Left ventricle myocardium inferior (tissue), 1 donor: ENCODE data around the gene PGS1. TPM values are rescaled to one million over a fixed set of nuclear protein-coding genes. Genes with fewer than 3 reads are reported as not detected.
A peak's percentile ranks its signal among the peaks of the same experiment; 100 is the strongest.
"Not testable (repeated sequence)": the region's sequence is repeated elsewhere in the genome, so short reads cannot be mapped to it uniquely, and the experiment has no call there.

Experiments used
- DNase-seq: peaks from one replicate; pipeline ENCODE4 v3.0.0-alpha.2; 2020
- H3K27ac ChIP-seq: fragments of 200-600 bp; replicated peaks from 2 replicates; pipeline ENCODE4 v1.8.0; 2021
- H3K27me3 ChIP-seq: fragments of 200-600 bp; 2 replicates; pipeline ENCODE4 v1.8.0; 2021; ENCODE audit warnings: low read depth
- H3K36me3 ChIP-seq: fragments of 200-600 bp; 2 replicates; pipeline ENCODE4 v1.8.0; 2021
- H3K4me1 ChIP-seq: fragments of 200-600 bp; 2 replicates; pipeline ENCODE4 v1.8.0; 2021
- H3K4me3 ChIP-seq: fragments of 200-600 bp; 2 replicates; pipeline ENCODE4 v1.8.0; 2021; ENCODE audit warnings: mild to moderate bottlenecking, moderate library complexity
- H3K9me3 ChIP-seq: fragments of 200-600 bp; replicated peaks from 2 replicates; pipeline ENCODE4 v1.8.0; 2021
- CTCF ChIP-seq: fragments of 200-600 bp; IDR thresholded peaks from 2 replicates; pipeline ENCODE4 v1.8.0; 2021; ENCODE audit warnings: antibody characterized with exemption, mild to moderate bottlenecking, borderline replicate concordance
- intact Hi-C: fragments of 100-400 bp; cut with micrococcal nuclease; formaldehyde crosslinking; loops from one replicate; pipeline ENCODE4 v1.11.0; 2022
- long read RNA-seq: library from polyadenylated mRNA; unstranded; transcript quantifications from one replicate; pipeline ENCODE4 v2.0.0, GENCODE V29; 2021
- total RNA-seq: library from RNA; stranded (reverse); fragmentation: NEBNext Ultra II Directional; extraction: Animal tissue kit (Norgen Biotek cat#: 25700); gene quantifications from one replicate; pipeline ENCODE4 v1.2.1, GENCODE V29; 2021
- donor health status: DM: no; HTN: yes; CAD: no; lungs with severe emphysema.

PGS1 gene, protein sequence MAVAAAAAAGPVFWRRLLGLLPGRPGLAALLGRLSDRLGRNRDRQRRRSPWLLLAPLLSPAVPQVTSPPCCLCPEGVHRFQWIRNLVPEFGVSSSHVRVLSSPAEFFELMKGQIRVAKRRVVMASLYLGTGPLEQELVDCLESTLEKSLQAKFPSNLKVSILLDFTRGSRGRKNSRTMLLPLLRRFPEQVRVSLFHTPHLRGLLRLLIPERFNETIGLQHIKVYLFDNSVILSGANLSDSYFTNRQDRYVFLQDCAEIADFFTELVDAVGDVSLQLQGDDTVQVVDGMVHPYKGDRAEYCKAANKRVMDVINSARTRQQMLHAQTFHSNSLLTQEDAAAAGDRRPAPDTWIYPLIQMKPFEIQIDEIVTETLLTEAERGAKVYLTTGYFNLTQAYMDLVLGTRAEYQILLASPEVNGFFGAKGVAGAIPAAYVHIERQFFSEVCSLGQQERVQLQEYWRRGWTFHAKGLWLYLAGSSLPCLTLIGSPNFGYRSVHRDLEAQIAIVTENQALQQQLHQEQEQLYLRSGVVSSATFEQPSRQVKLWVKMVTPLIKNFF
- total RNA-seq = 17.1 TPM
- long read RNA-seq, transcript PGS1-201 (10 exons, 2,201 nt) = major isoform, 40 of 74 reads
- long read RNA-seq, partial matches to known transcripts = 4 of 74 reads
- long read RNA-seq, other reads (novel, unspliced or antisense) = 30 of 74 reads

DNA sequence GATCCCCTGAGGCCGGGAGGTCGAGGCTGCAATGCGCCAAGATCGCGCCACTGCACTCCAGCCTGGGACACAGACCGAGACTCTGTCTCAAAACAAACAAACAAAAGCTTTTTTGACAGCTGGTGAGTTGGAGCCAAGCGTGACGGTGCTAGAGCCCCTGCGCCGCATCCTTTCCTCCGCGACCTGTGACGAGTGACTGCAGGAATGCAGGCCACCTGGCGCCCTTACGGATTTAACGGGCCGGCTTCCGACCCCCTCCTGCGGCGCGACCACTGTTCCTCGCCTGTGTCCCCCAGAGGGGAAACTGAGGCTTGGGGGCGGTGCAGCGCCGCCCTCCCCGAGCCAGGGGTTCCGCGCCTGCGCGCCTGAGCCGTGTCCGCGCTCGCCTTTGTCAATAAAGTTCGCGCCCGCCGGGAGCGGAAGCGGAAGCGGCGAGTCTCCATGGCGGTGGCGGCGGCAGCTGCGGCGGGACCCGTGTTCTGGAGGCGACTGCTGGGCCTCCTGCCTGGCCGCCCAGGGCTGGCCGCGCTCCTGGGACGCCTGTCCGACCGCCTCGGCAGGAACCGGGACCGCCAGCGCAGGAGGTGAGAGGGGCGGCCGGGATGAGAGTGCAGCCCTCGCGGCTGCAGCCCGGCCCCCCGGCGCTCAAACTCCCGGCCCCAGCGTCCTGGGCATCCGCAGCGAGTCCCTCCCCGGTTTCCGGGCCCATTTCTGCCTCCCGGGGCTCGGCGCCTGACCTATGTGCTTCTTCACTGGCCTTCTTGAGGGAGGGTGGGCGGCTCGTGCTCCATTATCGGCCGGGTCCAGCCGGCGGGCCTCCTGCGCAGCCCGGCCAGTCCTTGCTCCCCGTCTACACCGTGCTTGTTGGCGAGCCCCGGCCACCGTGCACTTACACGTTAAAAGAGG is at the start of gene PGS1:
Gene PGS1 (plus strand): TSS at position 425 of the 906 bp plus-strand sequence. CDS start 17 bp downstream, at position 442.
- Histone ChIP-seq H3K4me1 (peaks cover 69% of the 10 kb centered on the region), H3K27ac (peak within 1 kb of the TSS; percentile 94), H3K36me3 (peaks cover 9% of the 10 kb centered on the region), H3K4me3 (peak within 1 kb of the TSS; percentile 100), H3K9me3 (no peaks in the 10 kb centered on the region), H3K27me3 (no peaks in the 10 kb centered on the region)
- DNase-seq = peak; percentile 88
- no peak for TF ChIP-seq CTCF
- intact Hi-C loops = no loop called here

DNA sequence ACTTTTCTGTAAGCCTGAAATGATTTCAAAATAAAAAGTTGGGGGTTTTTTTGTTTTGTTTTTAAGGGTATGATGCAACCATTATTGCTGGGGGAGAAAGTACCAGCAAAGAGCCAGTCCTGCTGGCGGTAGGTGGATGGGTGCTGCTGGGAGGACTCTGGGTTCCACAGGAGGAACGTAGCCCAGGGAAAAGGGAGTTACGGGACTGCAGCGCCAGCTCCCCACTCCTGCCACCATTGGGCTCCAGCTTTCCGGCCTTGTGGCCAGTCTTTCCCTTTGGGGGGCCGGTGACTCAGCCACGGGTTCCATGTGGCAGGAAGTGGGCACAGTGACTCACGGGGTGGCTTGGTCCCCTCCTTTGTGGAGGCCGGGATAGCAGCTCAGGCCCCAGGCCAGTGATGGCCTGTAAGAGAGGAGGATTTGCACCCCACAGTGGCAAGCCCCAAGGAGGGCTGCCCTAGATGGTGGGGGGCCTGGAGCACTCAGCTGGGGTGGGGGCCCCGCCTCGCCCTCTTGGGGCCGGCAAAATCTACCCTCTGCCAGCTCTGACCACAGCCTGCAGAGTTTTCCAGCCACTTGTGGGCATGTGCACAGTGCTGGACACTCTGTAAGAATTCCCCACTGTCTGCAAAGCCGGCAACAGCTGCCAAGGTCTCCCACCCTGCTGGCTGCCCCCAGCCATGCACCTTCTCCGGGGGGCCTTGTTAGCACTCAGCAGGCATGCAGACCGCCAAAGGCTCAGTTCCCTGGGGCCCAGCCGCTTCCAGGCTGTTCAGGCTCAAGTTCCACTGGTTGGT is 49.0 kb upstream of the PGS1 start:
- H3K4me3 ChIP-seq = no peak overlapping the region
- no peaks in the 10 kb centered on the region for H3K36me3 ChIP-seq
- no peaks in the 10 kb centered on the region for H3K9me3 ChIP-seq
- H3K27me3 ChIP-seq = no peaks in the 10 kb centered on the region
- TF ChIP-seq CTCF = no peak
- no peak overlapping the region for H3K27ac ChIP-seq
- intact Hi-C loops = no loop called here
- H3K4me1 ChIP-seq = peaks cover 18% of the 10 kb centered on the region
- DNase-seq = no peak

DNA sequence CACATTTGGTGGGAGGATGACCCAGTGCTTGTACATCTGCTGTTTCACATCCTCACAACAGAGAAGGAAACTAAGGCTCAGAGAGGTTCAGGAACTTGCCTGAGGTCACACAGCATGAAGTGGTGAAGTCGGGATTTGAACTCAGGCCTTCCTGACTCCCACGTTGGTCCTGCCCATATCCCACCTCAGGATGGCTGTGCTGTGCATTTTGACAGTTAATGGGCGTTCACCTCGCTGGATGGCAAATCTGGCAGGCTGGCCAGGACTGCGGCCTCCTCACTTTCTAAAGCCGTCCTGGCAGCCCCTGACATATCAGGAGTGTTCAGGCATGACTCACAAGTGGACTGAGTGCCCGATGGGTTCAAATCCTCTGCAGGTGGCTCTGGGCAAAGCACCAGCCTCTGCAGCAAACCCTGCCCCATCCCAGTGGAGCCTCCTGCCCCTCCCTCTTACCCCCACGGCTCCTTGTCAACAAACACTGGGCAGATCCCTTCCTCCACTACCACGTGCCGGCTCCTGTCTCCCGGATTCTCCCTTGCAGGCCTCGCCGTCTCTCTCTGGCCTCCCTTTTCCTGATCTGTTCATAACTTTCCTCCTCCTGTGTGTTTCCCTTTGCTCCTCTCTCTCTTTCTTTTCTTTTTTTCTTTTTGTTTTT is 47.8 kb upstream of the PGS1 start:
- Histone ChIP-seq H3K27me3 (no peaks in the 10 kb centered on the region), H3K4me1 (peaks cover 5% of the 10 kb centered on the region), H3K36me3 (no peaks in the 10 kb centered on the region), H3K4me3 (no peak overlapping the region), H3K9me3 (no peaks in the 10 kb centered on the region), H3K27ac (no peak overlapping the region)
- intact Hi-C loops = no loop called here
- no peak for TF ChIP-seq CTCF
- DNase-seq = no peak

GRCh38 chr17:78331355-78331754 is 47.1 kb upstream of the PGS1 start:
- DNase-seq, H3K27me3 ChIP-seq, H3K4me3 ChIP-seq, intact Hi-C loops, H3K9me3 ChIP-seq, H3K27ac ChIP-seq, H3K4me1 ChIP-seq, H3K36me3 ChIP-seq: not testable (repeated sequence)

DNA sequence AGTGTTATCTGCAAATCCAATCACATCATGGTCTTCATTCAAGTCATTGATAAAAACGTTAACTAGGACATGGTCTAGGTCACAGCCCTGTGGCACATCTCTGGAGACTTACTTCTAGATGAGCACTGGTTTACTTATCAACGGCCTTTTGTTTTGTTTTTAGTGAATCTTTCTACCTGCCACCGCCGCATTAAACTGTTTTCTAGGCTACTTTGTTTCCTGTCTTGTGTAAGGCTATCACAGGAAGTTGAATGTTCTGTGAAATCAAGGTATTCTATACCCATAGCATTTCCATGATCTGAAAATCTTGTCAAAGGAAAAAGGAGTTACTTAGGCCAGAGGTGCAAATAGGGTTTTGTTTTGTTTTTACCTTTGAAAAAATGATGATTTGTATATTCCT is 45.5 kb upstream of the PGS1 start:
- intact Hi-C loops = no loop called here
- Histone ChIP-seq H3K4me3 (no peak overlapping the region), H3K4me1 (no peaks in the 10 kb centered on the region), H3K27ac (no peak overlapping the region), H3K9me3 (no peaks in the 10 kb centered on the region), H3K27me3 (no peaks in the 10 kb centered on the region), H3K36me3 (no peaks in the 10 kb centered on the region)
- no peak for TF ChIP-seq CTCF
- no peak for DNase-seq
